ENCODE measurements around the gene MCMBP. TPM values are rescaled to one million over a fixed set of nuclear protein-coding genes. Genes with fewer than 3 reads are reported as not detected.
"Not testable (repeated sequence)": the region's sequence is repeated elsewhere in the genome, so short reads cannot be mapped to it uniquely, and the experiment has no call there.

MCMBP gene
- polyA plus RNA-seq, 3 donors from 2014 or later: 46.6 to 65.6 (median 52.4) TPM

GRCh38 chr10:119893074-119893473 is 20.4 kb upstream of the MCMBP start:
- H3K4me1 Mint-ChIP-seq: peaks cover 52 to 57% of the 10 kb centered on the region in 2 donors
- peaks cover 4 to 6% (median 5%) of the 10 kb centered on the region in 3 donors for H3K27me3 Mint-ChIP-seq (ENCODE audit: low read depth in 3 of 3)
- DNase-seq: no peak
- peak overlapping the region; percentile 95 to 99 (median 98) for H3K27ac Mint-ChIP-seq
- peaks cover 0 to 3% (median 0%) of the 10 kb centered on the region in 3 donors for H3K36me3 Mint-ChIP-seq
- H3K4me3 Mint-ChIP-seq: peak overlapping the region; percentile 97 to 100 (median 99)
- peaks cover 0 to 1% (median 0%) of the 10 kb centered on the region in 6 donors for H3K9me3 Mint-ChIP-seq

DNA sequence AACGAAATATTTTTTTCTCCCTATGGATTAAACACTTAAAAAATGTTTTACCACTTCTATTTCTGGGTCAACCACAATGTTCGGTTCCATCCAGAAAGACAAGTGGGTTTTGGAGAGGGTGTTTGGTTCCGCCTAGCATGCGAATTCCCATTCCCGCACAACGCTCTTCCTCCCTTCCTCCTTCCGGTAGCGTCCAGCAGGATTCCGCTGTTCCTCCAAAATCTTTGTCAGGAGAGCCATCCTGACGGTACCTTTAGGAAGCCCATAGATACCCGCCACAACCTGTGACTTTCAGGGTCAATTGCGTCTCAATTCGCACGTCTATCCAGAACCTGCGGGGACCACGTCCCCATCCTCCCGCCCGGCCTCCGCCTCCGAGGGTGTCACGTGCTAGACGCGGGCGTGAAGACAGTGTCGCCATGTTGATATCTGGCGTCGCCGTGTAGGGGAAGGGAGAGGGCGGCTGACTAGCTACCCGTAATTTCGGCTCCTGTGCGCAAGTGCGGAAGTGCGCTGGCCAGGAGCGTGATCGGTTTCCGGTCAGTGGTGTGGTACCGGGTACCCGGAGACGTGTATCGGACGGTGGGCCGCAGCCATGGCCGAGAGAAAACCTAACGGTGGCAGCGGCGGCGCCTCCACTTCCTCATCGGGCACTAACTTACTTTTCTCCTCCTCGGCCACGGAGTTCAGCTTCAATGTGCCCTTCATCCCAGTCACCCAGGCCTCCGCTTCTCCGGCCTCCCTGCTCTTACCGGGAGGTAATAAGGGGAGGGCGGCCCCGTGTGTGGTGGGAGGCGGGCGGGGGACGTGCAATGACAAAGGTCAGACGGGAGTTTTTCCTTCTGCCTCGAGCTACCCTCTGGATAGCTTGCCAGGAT is 19.8 kb upstream of the MCMBP start, which contains the start of gene SEC23IP:
SEC23IP (plus strand) TSS at position 543 of the 878 bp plus-strand sequence; CDS start at position 596, 53 bp downstream.
- Mint-ChIP-seq H3K27me3 (ENCODE audit: low read depth in 3 of 3) (peaks cover 4 to 6% (median 5%) of the 10 kb centered on the region in 3 donors), H3K27ac (peak within 1 kb of the TSS; percentile 95 to 99 (median 98)), H3K36me3 (peaks cover 0 to 3% (median 0%) of the 10 kb centered on the region in 3 donors), H3K4me1 (peaks cover 52 to 54% of the 10 kb centered on the region in 2 donors), H3K9me3 (peaks cover 0 to 1% (median 0%) of the 10 kb centered on the region in 6 donors), H3K4me3 (peak within 1 kb of the TSS; percentile 97 to 100 (median 99))
- peak; percentile 85 to 86 (median 86) for DNase-seq

DNA sequence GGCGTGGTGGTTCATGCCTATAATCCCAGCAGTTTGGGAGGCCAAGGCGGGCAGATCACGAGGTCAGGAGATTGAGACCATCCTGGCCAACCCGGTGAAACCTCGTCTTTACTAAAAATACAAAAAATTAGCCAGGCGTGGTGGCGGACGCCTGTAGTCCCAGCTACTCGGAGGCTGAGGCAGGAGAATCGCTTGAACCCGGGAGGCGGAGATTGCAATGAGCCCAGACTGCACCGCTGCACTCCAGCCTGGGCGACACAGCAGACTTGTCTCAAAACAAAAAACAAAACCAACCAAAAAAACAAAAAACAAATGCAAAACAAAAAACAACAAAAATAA is 19.2 kb upstream of the MCMBP start:
- Mint-ChIP-seq H3K4me1 (peaks cover 48% of the 10 kb centered on the region in 2 donors), H3K27ac (peak overlapping the region in 5 of 6 donors; percentile 60 to 98 (median 95)), H3K4me3 (peak overlapping the region; percentile 97 to 100 (median 99))
- not testable (repeated sequence) for DNase-seq; H3K27me3 Mint-ChIP-seq (ENCODE audit: low read depth in 3 of 3); H3K9me3 Mint-ChIP-seq; H3K36me3 Mint-ChIP-seq

DNA sequence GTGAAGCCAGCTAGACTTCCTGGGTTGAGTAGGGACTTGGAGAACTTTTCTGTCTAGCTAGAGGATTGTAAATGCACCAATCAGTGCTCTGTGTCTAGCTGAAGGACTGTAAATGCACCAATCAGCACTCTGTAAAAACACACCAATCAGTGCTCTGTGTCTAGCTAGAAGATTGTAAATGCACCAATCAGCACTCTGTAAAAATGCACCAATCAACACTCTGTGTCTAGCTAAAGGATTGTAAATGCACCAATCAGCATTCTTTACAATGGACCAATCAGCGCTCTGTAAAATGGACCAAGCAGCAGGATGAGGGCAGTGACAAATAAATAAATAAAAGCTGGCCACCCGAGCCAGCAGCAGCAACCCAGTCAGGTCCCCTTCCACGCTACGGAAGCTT is 17.7 kb upstream of the MCMBP start:
- not testable (repeated sequence) for H3K27me3 Mint-ChIP-seq (ENCODE audit: low read depth in 3 of 3); DNase-seq
- H3K4me3 Mint-ChIP-seq: peak overlapping the region in 3 of 5 donors; percentile 14 to 55 (median 41)

DNA sequence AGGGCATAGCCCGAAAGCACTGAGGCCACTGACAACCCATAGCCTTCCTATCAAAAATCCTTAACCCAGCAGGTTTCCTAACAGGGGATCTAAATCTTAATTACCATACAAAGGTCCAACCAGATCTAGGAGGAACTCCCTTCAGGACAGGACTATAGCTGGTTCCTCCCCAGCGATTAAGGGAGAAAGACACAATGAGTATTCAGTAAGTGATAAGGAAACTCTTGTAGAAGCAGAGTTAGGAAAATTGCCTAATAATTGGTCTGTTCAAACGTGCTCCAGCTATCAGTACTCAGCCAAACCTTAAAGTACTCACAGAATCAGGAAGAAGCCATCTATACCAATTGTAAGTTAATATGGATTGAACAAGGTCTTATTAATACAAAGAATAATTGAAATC is 16.6 kb upstream of the MCMBP start:
- H3K27ac Mint-ChIP-seq; H3K9me3 Mint-ChIP-seq; H3K27me3 Mint-ChIP-seq (ENCODE audit: low read depth in 3 of 3); DNase-seq; H3K4me3 Mint-ChIP-seq; H3K36me3 Mint-ChIP-seq: not testable (repeated sequence)
- peaks cover 22% of the 10 kb centered on the region in 2 donors for H3K4me1 Mint-ChIP-seq

More for the DNA sequence above, 17.7 kb upstream of the MCMBP start:
- H3K4me1 Mint-ChIP-seq: peaks cover 33% of the 10 kb centered on the region in 2 donors
- not testable (repeated sequence) for H3K9me3 Mint-ChIP-seq, H3K27ac Mint-ChIP-seq, H3K36me3 Mint-ChIP-seq

DNA sequence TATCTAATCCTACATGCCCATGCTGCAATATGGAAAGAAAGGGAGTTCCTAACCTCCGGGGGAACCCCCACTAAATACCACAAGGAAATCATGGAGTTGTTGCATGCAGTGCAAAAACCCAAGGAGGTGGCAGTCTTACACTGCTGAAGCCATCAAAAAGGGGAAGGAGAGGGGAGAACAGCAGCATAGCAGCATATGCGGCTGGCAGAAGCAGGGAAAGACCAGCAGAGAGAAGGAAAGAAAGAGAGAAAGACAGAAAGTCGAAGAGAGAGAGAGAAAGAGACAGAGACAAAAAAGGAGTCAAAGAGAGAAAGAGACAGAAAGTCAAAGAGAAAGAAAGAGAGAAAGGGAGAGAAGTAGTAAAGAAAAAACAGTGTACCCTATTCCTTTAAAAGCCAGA is 16.1 kb upstream of the MCMBP start:
- not testable (repeated sequence) for DNase-seq; H3K27me3 Mint-ChIP-seq (ENCODE audit: low read depth in 3 of 3); H3K9me3 Mint-ChIP-seq; H3K27ac Mint-ChIP-seq; H3K36me3 Mint-ChIP-seq; H3K4me3 Mint-ChIP-seq
- peaks cover 17% of the 10 kb centered on the region in 2 donors for H3K4me1 Mint-ChIP-seq

DNA sequence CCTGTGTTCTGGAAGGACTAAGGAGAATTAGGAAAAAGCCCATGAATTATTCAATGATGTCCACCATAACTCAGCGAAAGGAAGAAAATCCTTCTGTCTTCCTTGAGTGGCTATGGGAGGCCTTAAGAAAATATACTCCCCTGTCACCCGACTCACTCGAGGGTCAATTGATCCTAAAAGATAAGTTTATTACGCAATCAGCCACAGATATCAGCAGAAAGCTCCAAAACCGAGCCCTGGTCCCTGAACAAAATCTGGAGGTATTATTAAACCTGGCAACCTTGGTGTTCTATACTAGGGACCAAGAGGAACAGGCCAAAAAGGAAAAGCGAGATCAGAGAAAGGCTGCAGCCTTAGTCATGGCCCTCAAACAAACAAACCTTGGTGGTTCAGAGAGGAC is 13.4 kb upstream of the MCMBP start:
- H3K4me1 Mint-ChIP-seq: not testable (repeated sequence)

DNA sequence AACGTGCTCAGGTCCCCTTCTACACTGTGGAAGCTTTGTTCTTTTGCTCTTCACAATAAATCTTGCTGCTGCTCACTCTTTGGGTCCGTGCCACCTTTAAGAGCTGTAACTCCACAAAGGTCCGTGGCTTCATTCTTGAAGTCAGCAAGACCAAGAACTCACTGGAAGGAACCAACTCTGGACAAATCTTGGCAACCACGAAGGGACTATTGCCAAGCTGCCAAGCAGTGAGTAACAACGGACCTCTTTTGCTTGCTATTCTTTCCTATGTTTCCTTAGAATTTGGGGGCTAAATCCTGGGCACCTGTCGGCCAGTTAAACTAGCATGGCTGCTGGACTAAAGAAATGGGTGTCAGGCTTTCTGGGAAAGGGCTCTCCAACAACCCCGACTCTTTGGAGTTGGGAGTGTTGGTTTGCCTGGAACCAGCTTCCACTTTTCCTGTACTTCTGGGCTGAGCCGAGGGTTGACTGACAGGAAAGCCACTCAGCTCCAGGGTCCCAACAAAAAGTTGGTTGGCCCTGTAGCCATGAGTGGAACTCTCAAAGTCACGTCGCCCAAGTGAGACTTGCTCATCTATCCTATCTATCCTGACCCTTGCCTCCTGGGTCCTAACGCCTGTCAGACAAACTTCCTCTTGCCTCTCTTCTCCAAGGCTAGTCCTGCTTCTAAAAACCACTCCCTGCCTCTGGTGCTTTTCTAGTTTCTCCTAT is 11.4 kb upstream of the MCMBP start:
- not testable (repeated sequence) for H3K36me3 Mint-ChIP-seq; H3K27me3 Mint-ChIP-seq (ENCODE audit: low read depth in 3 of 3); H3K27ac Mint-ChIP-seq; H3K9me3 Mint-ChIP-seq; H3K4me3 Mint-ChIP-seq; DNase-seq; H3K4me1 Mint-ChIP-seq

More for the DNA sequence above, 13.4 kb upstream of the MCMBP start:
- H3K27ac Mint-ChIP-seq; H3K4me3 Mint-ChIP-seq; DNase-seq; H3K9me3 Mint-ChIP-seq; H3K36me3 Mint-ChIP-seq; H3K27me3 Mint-ChIP-seq (ENCODE audit: low read depth in 3 of 3): not testable (repeated sequence)

- DNase-seq: no peak
- Mint-ChIP-seq H3K36me3 (no peaks in the 10 kb centered on the region), H3K27ac (no peak overlapping the region), H3K4me1 (peaks cover 7 to 8% of the 10 kb centered on the region in 2 donors), H3K27me3 (ENCODE audit: low read depth in 3 of 3) (peaks cover 1 to 3% (median 2%) of the 10 kb centered on the region in 3 donors), H3K4me3 (no peak overlapping the region), H3K9me3 (no peaks in the 10 kb centered on the region)
Observed at GRCh38 chr10:119878524-119878923, 5.9 kb upstream of the MCMBP start.

DNA sequence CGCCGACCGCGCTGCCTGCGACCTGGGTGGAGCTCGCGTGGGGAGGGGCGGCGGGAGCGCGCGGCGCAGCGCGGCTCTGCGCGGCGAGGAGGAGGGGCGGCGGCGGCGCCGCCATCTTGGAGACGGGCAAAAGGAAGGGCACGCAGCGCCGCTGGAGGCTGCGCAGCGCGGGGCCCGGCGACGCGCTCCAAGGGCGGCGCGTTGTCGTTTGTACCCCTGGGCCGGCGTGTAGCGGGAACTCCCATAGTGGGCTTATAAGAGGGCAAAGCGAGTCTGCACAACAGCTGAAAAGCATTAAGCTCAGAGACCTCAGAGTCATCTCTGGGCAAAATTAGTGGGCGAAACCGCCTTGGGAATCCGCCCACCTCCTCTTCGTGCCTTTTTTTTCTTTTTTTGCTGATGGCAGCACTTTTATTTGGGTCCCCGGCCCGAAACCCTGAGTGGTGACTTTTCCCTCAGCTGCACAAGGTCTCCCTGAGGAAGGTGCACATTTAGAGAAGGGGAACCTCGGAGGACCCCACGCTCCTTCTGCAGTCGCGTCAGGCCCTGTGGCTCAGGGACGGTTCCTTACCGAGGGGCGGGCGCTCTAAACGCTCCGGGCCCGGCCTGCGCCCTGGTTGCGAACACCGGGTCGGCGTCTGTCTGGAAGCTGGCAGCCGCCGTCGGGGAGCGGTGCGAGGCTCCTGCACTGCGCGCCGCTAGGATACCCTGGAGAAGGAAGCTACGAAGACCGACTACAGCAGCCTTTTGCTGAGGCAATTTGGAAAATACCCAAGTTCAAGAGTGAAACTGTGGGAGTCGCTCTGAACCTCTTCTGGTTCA is 428 bp upstream of the MCMBP start:
- H3K27ac Mint-ChIP-seq: peak overlapping the region; percentile 64 to 95 (median 90)
- no peaks in the 10 kb centered on the region for H3K36me3 Mint-ChIP-seq

DNA sequence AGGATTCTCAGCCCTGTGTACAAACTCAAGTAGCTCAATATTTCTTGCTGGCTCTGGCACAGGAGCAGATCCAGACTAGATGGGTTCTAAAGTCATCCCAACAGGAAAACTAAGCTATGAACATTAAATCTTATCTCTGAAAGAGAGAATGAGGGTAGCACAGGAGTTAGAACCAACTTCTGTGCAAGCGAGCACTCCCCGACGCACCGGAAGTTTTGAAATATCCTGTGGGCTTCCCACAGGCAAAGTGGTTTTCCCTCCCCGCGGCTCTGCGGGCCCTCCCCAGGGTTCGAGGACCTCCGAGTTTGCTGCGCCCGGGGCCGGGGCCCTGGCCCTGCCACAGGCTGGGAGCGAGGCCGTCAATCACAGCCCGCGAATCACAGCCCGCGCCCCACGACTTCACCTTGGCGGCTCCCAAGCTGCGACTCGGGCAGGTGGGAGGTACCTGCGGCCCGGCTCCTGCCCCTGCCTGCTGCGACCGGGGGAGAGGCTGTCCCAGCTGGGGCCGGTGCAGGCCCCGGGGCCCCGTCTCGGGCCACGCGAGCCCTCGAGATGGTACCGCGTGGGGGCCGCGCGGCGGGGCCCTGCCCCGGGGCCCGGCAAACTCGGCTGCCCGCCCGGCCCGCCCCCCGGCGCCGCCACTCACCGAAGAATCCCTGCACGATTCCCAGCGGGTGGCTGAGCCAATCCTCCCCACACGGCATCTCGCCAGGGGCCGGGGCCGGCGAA is 598 bp downstream of the MCMBP start:
- no peaks in the 10 kb centered on the region for H3K9me3 Mint-ChIP-seq
- DNase-seq: peak; percentile 44 to 54 (median 49)
- H3K27ac Mint-ChIP-seq: peak overlapping the region; percentile 63 to 93 (median 89)
- H3K27me3 Mint-ChIP-seq (ENCODE audit: low read depth in 3 of 3): peaks cover 0 to 5% (median 1%) of the 10 kb centered on the region in 3 donors
- no peaks in the 10 kb centered on the region for H3K36me3 Mint-ChIP-seq
- H3K4me3 Mint-ChIP-seq: peak overlapping the region; percentile 90 to 93 (median 91)
- H3K4me1 Mint-ChIP-seq: peaks cover 40 to 61% of the 10 kb centered on the region in 2 donors

More for the DNA sequence above, 428 bp upstream of the MCMBP start:
- Mint-ChIP-seq H3K9me3 (no peaks in the 10 kb centered on the region), H3K27me3 (ENCODE audit: low read depth in 3 of 3) (peaks cover 0 to 6% (median 1%) of the 10 kb centered on the region in 3 donors), H3K4me1 (peaks cover 35 to 52% of the 10 kb centered on the region in 2 donors), H3K4me3 (peak overlapping the region; percentile 82 to 92 (median 87))
- DNase-seq: peak; percentile 84 to 88 (median 87)

DNA sequence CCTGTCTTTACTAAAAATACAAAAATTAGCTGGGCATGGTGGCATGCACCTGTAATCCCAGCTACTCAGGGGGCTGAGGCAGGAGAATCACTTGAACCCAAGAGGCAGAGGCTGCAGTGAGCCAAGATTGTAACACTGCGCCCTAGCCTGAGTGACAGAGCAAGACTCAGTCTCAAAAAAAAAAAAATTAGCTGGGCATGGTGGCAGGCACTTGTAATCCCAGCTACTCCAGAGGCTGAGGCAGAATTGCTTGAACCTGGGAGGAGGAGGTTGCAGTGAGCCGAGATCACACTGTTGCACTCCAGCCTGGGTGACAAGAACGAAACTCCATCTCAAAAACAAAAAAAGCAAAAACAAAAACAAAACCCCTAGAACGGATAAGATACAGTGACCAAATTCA is 3.2 kb downstream of the MCMBP start:
- DNase-seq; H3K9me3 Mint-ChIP-seq; H3K36me3 Mint-ChIP-seq; H3K27me3 Mint-ChIP-seq (ENCODE audit: low read depth in 3 of 3); H3K4me3 Mint-ChIP-seq: not testable (repeated sequence)
- H3K27ac Mint-ChIP-seq: peak overlapping the region in 2 of 6 donors; percentile 31 to 39
- H3K4me1 Mint-ChIP-seq: peaks cover 52 to 80% of the 10 kb centered on the region in 2 donors

DNA sequence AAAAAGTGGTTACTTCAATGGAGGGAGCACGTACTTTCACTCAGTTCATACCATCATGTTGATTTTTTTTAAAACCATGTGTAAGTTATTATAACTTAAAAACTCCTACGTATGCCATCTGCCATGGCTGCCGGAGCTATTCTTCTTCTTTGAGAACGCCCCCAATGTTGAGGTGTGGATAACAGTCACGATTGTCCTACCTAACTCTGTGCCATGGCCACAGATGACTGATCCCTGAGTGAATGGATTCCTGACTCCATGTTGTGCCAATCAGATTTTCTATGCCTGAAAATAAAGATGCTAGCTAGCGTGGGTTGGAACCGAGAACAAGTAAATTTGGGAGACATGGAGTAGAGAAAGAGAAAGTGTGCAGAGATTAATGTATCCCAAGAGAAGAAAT is 5.3 kb downstream of the MCMBP start:
- H3K36me3 Mint-ChIP-seq: peaks cover 9 to 13% (median 13%) of the 10 kb centered on the region in 3 donors
- H3K4me1 Mint-ChIP-seq: peaks cover 54 to 84% of the 10 kb centered on the region in 2 donors
- peaks cover 0 to 2% (median 0%) of the 10 kb centered on the region in 3 donors for H3K27me3 Mint-ChIP-seq (ENCODE audit: low read depth in 3 of 3)
- DNase-seq: no peak
- H3K9me3 Mint-ChIP-seq: peaks cover 2 to 10% (median 6%) of the 10 kb centered on the region in 6 donors
- H3K27ac Mint-ChIP-seq: no peak overlapping the region
- H3K4me3 Mint-ChIP-seq: no peak overlapping the region
